NCI-H446 (cell line): Measurements from ENCODE around the gene STAC.

Experiments used
- DNase-seq, 2 experiments: peaks; one replicate each; lab custom pipeline; 2025; lab: John Stamatoyannopoulos, UW

The STAC gene

DNA sequence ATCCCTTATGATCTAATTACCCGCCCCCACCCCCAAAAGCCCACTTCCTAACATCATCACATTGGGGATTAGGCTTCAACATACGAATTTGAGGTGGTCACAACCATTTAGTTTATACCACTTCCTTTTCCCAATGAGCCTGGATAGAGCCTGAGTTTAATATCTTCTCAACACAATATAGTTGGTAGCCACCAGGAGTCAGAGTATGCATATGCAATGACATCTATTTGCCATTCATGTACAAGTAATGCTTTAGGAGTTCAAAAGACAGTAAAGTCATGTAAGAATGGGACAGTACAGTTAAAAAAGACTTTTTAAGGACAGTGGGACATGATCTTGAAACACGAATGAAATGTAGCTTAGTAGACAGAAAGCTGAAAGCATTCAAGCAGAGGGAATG is 211.7 kb downstream of the STAC start:
- no peak for DNase-seq

DNA sequence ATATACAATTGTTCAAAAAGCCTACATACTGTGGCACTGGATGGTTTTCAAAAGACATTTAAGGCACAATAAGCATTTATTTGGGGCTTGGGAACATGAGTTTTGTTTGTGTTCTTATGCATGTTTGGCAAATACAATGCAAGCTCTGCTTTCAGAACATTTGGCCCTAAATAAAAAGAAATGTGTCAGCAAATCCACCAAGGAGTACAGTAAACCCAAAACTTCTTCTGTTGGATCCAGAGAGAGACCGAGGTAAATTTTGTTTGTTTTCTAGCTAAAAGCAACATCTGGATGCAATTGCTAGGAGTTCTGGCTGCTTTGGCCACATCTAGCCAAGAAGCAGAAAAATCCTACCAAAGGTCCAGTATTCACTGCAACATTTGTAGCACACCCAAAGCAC is 215.2 kb downstream of the STAC start:
- DNase-seq = no peak

DNA sequence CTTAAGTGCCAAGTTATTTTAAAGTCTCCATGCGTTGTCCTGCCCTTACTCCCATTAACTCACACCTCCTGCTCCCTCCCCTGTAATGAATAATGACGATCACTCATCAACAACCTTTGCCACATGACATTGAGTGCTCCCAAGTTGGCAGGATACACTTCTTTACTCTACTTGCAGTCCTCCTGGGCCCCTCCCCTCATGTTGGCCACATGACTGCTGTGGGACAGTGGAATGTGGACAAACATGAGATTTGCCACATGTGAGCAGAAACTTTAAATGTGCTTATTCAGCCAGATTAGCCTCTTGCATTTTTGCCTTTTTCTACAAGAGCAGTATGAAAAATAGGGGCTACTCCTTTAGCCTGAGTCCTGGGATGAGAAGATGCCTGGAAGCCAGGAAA is 216.1 kb downstream of the STAC start:
- no peak for DNase-seq

DNA sequence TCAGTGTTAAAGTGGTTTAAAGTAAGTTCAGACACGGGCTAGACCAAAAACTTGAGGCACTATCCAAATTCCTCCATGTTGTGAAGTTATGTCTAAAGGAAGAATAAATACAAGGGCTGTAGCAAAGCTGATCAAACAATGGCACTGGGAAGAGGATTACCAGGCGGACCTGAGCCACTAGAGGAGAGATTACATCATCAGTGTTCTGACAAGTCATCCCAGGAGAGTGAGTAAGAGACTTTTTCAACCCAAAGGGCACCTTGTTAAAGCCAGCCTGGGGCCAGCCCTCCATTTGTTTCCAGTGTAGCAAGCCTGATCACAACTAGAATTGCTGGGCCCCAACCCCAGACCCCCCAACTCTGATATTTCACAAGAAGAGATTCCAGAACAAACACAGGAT is 217.1 kb downstream of the STAC start:
- no peak for DNase-seq
